Measurements from ENCODE around the gene AP3S1. TPM values are rescaled to one million over a fixed set of nuclear protein-coding genes. Genes with fewer than 3 reads are reported as not detected.
"Not testable (repeated sequence)": the region's sequence is repeated elsewhere in the genome, so short reads cannot be mapped to it uniquely, and the experiment has no call there.

AP3S1 gene
- 59.0 TPM for total RNA-seq

- DNase-seq (ENCODE audit: low spot score), result peak; percentile 93
Observed at GRCh38 chr5:115841382-115842088, at the start of gene AP3S1, which contains the start of gene ATG12. Gene AP3S1, plus strand, starts transcription at chr5:115841935. Its CDS starts 103 bp downstream, at chr5:115842038. Gene ATG12, minus strand, starts transcription at chr5:115841565. Its CDS starts 13 bp downstream, at chr5:115841552.

GRCh38 chr5:115795700-115796099 lies 46.0 kb upstream of the AP3S1 start:
- DNase-seq (ENCODE audit: low spot score), result no peak

- DNase-seq (ENCODE audit: low spot score), result no peak
Observed at GRCh38 chr5:115796656-115797055, 45.1 kb upstream of the AP3S1 start.

GRCh38 chr5:115798252-115798651 lies 43.5 kb upstream of the AP3S1 start:
- no peak for DNase-seq (ENCODE audit: low spot score)

- DNase-seq (ENCODE audit: low spot score), result no peak
Observed at GRCh38 chr5:115800108-115800507, 41.6 kb upstream of the AP3S1 start.

- DNase-seq (ENCODE audit: low spot score), result no peak
Observed at GRCh38 chr5:115801152-115801551, 40.6 kb upstream of the AP3S1 start.

- DNase-seq (ENCODE audit: low spot score), result no peak
Observed at GRCh38 chr5:115801984-115802383, 39.8 kb upstream of the AP3S1 start.

GRCh38 chr5:115806986-115807653 lies 34.6 kb upstream of the AP3S1 start:
- DNase-seq (ENCODE audit: low spot score), result no peak

- DNase-seq (ENCODE audit: low spot score), result no peak
Observed at GRCh38 chr5:115807654-115808052, 34.1 kb upstream of the AP3S1 start.

- DNase-seq (ENCODE audit: low spot score), result not testable (repeated sequence)
Observed at GRCh38 chr5:115808066-115808465, 33.7 kb upstream of the AP3S1 start.

GRCh38 chr5:115809946-115810345 lies 31.8 kb upstream of the AP3S1 start:
- no peak for DNase-seq (ENCODE audit: low spot score)

- DNase-seq (ENCODE audit: low spot score), result no peak
Observed at GRCh38 chr5:115810761-115811160, 31.0 kb upstream of the AP3S1 start.

- no peak for DNase-seq (ENCODE audit: low spot score)
Observed at GRCh38 chr5:115811406-115811805, 30.3 kb upstream of the AP3S1 start.

GRCh38 chr5:115812372-115812771 lies 29.4 kb upstream of the AP3S1 start:
- no peak for DNase-seq (ENCODE audit: low spot score)

GRCh38 chr5:115813719-115814118 lies 28.0 kb upstream of the AP3S1 start:
- DNase-seq (ENCODE audit: low spot score), result no peak

- no peak for DNase-seq (ENCODE audit: low spot score)
Observed at GRCh38 chr5:115815006-115815692, 26.6 kb upstream of the AP3S1 start.

GRCh38 chr5:115815693-115816225 lies 26.0 kb upstream of the AP3S1 start:
- DNase-seq (ENCODE audit: low spot score), result no peak

GRCh38 chr5:115816226-115817081 lies 25.3 kb upstream of the AP3S1 start, which contains the start of gene CDO1:
Gene CDO1, minus strand, starts transcription at chr5:115816659. Its CDS starts 262 bp downstream, at chr5:115816397.
- peak; percentile 52 for DNase-seq (ENCODE audit: low spot score)

- DNase-seq (ENCODE audit: low spot score), result no peak
Observed at GRCh38 chr5:115817386-115817785, 24.3 kb upstream of the AP3S1 start.

- DNase-seq (ENCODE audit: low spot score), result no peak
Observed at GRCh38 chr5:115818821-115819220, 22.9 kb upstream of the AP3S1 start.

- DNase-seq (ENCODE audit: low spot score), result no peak
Observed at GRCh38 chr5:115820846-115821245, 20.9 kb upstream of the AP3S1 start.

Measured in ureter (tissue), 1 donor.